C4-2B (cell line): ENCODE results near the gene CLCF1.

Experiments
- ZFX ChIP-seq: fragments of 450-650 bp; IDR thresholded peaks from 2 replicates; pipeline ENCODE4 v1.6.1; 2017
- TF ChIP-seq, protein P1 (sequence below): fragments of 450-650 bp; conservative IDR thresholded peaks from 2 replicates; pipeline ENCODE4 v1.5.1; 2017; ENCODE audit warnings: mild to moderate bottlenecking

- TF ChIP-seq, protein P1, sequence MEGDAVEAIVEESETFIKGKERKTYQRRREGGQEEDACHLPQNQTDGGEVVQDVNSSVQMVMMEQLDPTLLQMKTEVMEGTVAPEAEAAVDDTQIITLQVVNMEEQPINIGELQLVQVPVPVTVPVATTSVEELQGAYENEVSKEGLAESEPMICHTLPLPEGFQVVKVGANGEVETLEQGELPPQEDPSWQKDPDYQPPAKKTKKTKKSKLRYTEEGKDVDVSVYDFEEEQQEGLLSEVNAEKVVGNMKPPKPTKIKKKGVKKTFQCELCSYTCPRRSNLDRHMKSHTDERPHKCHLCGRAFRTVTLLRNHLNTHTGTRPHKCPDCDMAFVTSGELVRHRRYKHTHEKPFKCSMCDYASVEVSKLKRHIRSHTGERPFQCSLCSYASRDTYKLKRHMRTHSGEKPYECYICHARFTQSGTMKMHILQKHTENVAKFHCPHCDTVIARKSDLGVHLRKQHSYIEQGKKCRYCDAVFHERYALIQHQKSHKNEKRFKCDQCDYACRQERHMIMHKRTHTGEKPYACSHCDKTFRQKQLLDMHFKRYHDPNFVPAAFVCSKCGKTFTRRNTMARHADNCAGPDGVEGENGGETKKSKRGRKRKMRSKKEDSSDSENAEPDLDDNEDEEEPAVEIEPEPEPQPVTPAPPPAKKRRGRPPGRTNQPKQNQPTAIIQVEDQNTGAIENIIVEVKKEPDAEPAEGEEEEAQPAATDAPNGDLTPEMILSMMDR, result no peak
- TF ChIP-seq ZFX, result no peak
These were observed 44.0 kb upstream of the CLCF1 start for GRCh38 chr11:67417425-67417824.
